WTC11 (cell line): ENCODE measurements around the gene NDE1. TPM values are rescaled to one million over a fixed set of nuclear protein-coding genes. Genes with fewer than 3 reads are reported as not detected.

Experiments used
- ATAC-seq: fragments of 200-7000 bp; cut with Tn5 transposase; 2 replicates; pipeline ENCODE4 v1.10.0; 2021; ENCODE audit warnings: mild to moderate bottlenecking, moderate library complexity
- CTCF ChIA-PET: fragments of 300-600 bp; sonication (Branson Sonifier 250); formaldehyde crosslinking; loops from one replicate; lab custom pipeline; 2021; ENCODE audit warnings: antibody characterized with exemption; lab: Charles Lee
- POLR2A ChIA-PET: fragments of 350-600 bp; sonication (Branson Sonifier 250); formaldehyde crosslinking; loops from one replicate; lab custom pipeline; 2021; ENCODE audit warnings: antibody characterized with exemption; lab: Charles Lee
- DNase-seq: peaks from one replicate; pipeline ENCODE4 v3.0.0; 2021; ENCODE audit warnings: low spot score
- H3K27ac Mint-ChIP-seq: 2 replicates; pipeline ENCODE4 v1.8.0; 2021; ENCODE audit warnings: mixed read lengths
- H3K27me3 Mint-ChIP-seq: 2 replicates; pipeline ENCODE4 v1.8.0; 2021; ENCODE audit warnings: low read depth, mild to moderate bottlenecking, moderate library complexity, mixed read lengths
- H3K36me3 Mint-ChIP-seq: 2 replicates; pipeline ENCODE4 v1.8.0; 2021; ENCODE audit warnings: mixed read lengths
- H3K4me1 Mint-ChIP-seq: 2 replicates; pipeline ENCODE4 v1.8.0; 2022; ENCODE audit warnings: mixed read lengths
- H3K4me3 Mint-ChIP-seq: 2 replicates; pipeline ENCODE4 v1.8.0; 2021; ENCODE audit warnings: mild to moderate bottlenecking, moderate library complexity, mixed read lengths
- H3K9me3 Mint-ChIP-seq: 2 replicates; pipeline ENCODE4 v1.8.0; 2021; ENCODE audit warnings: mixed read lengths
- AFF4 ChIP-seq: sonication (generic); formaldehyde crosslinking; IDR thresholded peaks from 2 replicates; pipeline ENCODE4 v1.8.1; 2023; ENCODE audit warnings: mild to moderate bottlenecking, missing genetic modification reagents, borderline replicate concordance
- ATF3 ChIP-seq: sonication (generic); formaldehyde crosslinking; conservative IDR thresholded peaks from 2 replicates; pipeline ENCODE4 v1.8.1; 2022; ENCODE audit warnings: mild to moderate bottlenecking, missing genetic modification reagents
- E2F5 ChIP-seq: sonication (generic); formaldehyde crosslinking; IDR thresholded peaks from 2 replicates; pipeline ENCODE4 v1.8.1; 2022; ENCODE audit warnings: mild to moderate bottlenecking, moderate library complexity, missing genetic modification reagents
- ELF4 ChIP-seq: sonication (generic); formaldehyde crosslinking; IDR thresholded peaks from 2 replicates; pipeline ENCODE4 v1.8.1; 2022; ENCODE audit warnings: low read depth, mild to moderate bottlenecking, moderate library complexity, missing genetic modification reagents
- FOXP4 ChIP-seq: sonication (generic); formaldehyde crosslinking; IDR thresholded peaks from 2 replicates; pipeline ENCODE4 v1.8.0; 2022; ENCODE audit warnings: mild to moderate bottlenecking, missing genetic modification reagents
- GABPB1 ChIP-seq: sonication (generic); formaldehyde crosslinking; IDR thresholded peaks from 2 replicates; pipeline ENCODE4 v1.8.1; 2023; ENCODE audit warnings: mild to moderate bottlenecking, missing genetic modification reagents
- GRHL2 ChIP-seq: fragments of 250-450 bp; sonication (Bioruptor Pico); IDR thresholded peaks from 2 replicates; pipeline ENCODE4 v1.8.0; 2022; ENCODE audit warnings: mild to moderate bottlenecking, moderate library complexity; ENCODE audit not compliant: insufficient replicate concordance, severe bottlenecking
- IRF2 ChIP-seq: sonication (generic); formaldehyde crosslinking; IDR thresholded peaks from 2 replicates; pipeline ENCODE4 v1.8.0; 2022; ENCODE audit warnings: low read depth, missing genetic modification reagents, borderline replicate concordance
- JAZF1 ChIP-seq: fragments of 250-450 bp; sonication (Bioruptor Pico); IDR thresholded peaks from 2 replicates; pipeline ENCODE4 v1.9.0; 2021; ENCODE audit warnings: moderate library complexity, mild to moderate bottlenecking, inconsistent platforms
- NFE2L1 ChIP-seq: sonication (generic); formaldehyde crosslinking; IDR thresholded peaks from 2 replicates; pipeline ENCODE4 v1.8.1; 2023; ENCODE audit warnings: missing genetic modification reagents
- NR1H2 ChIP-seq: sonication (generic); formaldehyde crosslinking; IDR thresholded peaks from 2 replicates; pipeline ENCODE4 v1.9.0; 2021; ENCODE audit warnings: mild to moderate bottlenecking, moderate library complexity, missing genetic modification reagents
- PREB ChIP-seq: sonication (generic); formaldehyde crosslinking; IDR thresholded peaks from 2 replicates; pipeline ENCODE4 v1.8.1; 2022; ENCODE audit warnings: mild to moderate bottlenecking, missing genetic modification reagents, moderate library complexity, borderline replicate concordance
- ZBTB43 ChIP-seq: sonication (generic); formaldehyde crosslinking; IDR thresholded peaks from 2 replicates; pipeline ENCODE4 v1.8.1; 2023; ENCODE audit warnings: mild to moderate bottlenecking, missing genetic modification reagents
- ZMAT4 ChIP-seq: fragments of 250-450 bp; sonication (Bioruptor Pico); IDR thresholded peaks from 2 replicates; pipeline ENCODE4 v1.9.0; 2021; ENCODE audit warnings: mild to moderate bottlenecking
- ZNF138 ChIP-seq: sonication (generic); formaldehyde crosslinking; conservative IDR thresholded peaks from 2 replicates; pipeline ENCODE4 v1.8.1; 2022; ENCODE audit warnings: mild to moderate bottlenecking, moderate library complexity, missing genetic modification reagents
- ZNF396 ChIP-seq: fragments of 250-450 bp; sonication (Bioruptor Pico); IDR thresholded peaks from 2 replicates; pipeline ENCODE4 v1.8.0; 2021; ENCODE audit warnings: mild to moderate bottlenecking, moderate library complexity, borderline replicate concordance
- ZNF532 ChIP-seq: fragments of 250-450 bp; sonication (Bioruptor Pico); IDR thresholded peaks from 2 replicates; pipeline ENCODE4 v1.9.0; 2021; ENCODE audit warnings: mild to moderate bottlenecking, borderline replicate concordance
- total RNA-seq: library from RNA; stranded (reverse); gene quantifications from 3 replicates; pipeline ENCODE4 v1.2.3, GENCODE V29; 2021

The NDE1 gene
- total RNA-seq, 1 experiment from 2014 or later: 39.4 TPM

GRCh38 chr16:15617901-15618300, 32.1 kb upstream of the NDE1 start (continued):
- TF ChIP-seq ZNF532 (CRISPR knock-in tag) (no peak), ELF4 (CRISPR knock-in tag) (no peak), ZNF396 (no peak), IRF2 (CRISPR knock-in tag) (no peak), GABPB1 (CRISPR knock-in tag) (no peak)
- TF ChIP-seq, all 79 proteins: peak for 0

- Mint-ChIP-seq H3K4me1 (no peaks in the 10 kb centered on the region), H3K36me3 (peaks cover 57% of the 10 kb centered on the region), H3K27me3 (no peaks in the 10 kb centered on the region), H3K27ac (peak overlapping the region; percentile 26), H3K4me3 (no peak overlapping the region), H3K9me3 (no peaks in the 10 kb centered on the region)
- ChIA-PET POLR2A (no interaction called here), CTCF (no interaction called here)
- TF ChIP-seq PREB (CRISPR knock-in tag) (no peak), JAZF1 (CRISPR knock-in tag) (no peak), ZNF138 (no peak), E2F5 (CRISPR knock-in tag) (no peak), ATF3 (CRISPR knock-in tag) (no peak), GRHL2 (no peak), ZMAT4 (CRISPR knock-in tag) (no peak), ZBTB43 (CRISPR knock-in tag) (no peak), AFF4 (CRISPR knock-in tag) (no peak), GABPB1 (CRISPR knock-in tag) (no peak), NR1H2 (CRISPR knock-in tag) (no peak), FOXP4 (CRISPR knock-in tag) (no peak), NFE2L1 (CRISPR knock-in tag) (no peak)
- ATAC-seq (no peak), DNase-seq (no peak)
Observed at GRCh38 chr16:15618392-15618791, 31.7 kb upstream of the NDE1 start.
